Measurements from ENCODE around the gene CHM. TPM values are rescaled to one million over a fixed set of nuclear protein-coding genes. Genes with fewer than 3 reads are reported as not detected.
A peak's percentile ranks its signal among the peaks of the same experiment; 100 is the strongest.

CHM gene
- total and polyA plus RNA-seq, 7 experiments from 2014 or later, result 5.3 to 22.6 (median 13.6) TPM

GRCh38 chrX:85859426-85859825 lies 187.9 kb downstream of the CHM start:
- peaks cover 0 to 10% (median 6%) of the 10 kb centered on the region in 5 donors for H3K36me3 Mint-ChIP-seq
- no peak overlapping the region for H3K4me3 Mint-ChIP-seq
- no peaks in the 10 kb centered on the region for H3K36me3 ChIP-seq (ENCODE audit: control insufficient read depth in 2 of 3, insufficient read depth in 3 of 3, low read length in 3 of 3)
- no peaks in the 10 kb centered on the region for H3K4me1 ChIP-seq (ENCODE audit: control insufficient read depth in 2 of 2, insufficient read depth in 2 of 2, low read length in 2 of 2)
- no peaks in the 10 kb centered on the region for H3K27me3 Mint-ChIP-seq
- DNase-seq (no peak), ATAC-seq (no peak)
- H3K4me3 ChIP-seq (ENCODE audit: low read length), result no peak overlapping the region
- no peaks in the 10 kb centered on the region for H3K4me1 Mint-ChIP-seq
- H3K9me3 Mint-ChIP-seq, result no peaks in the 10 kb centered on the region
- no peaks in the 10 kb centered on the region for H3K27me3 ChIP-seq (ENCODE audit: control insufficient read depth in 2 of 2, insufficient read depth in 2 of 2, low read length in 2 of 2)
- no peak overlapping the region for H3K27ac Mint-ChIP-seq
- ChIA-PET POLR2A (no interaction called here), CTCF (no interaction called here)
- no peak overlapping the region for H3K27ac ChIP-seq (ENCODE audit: low read depth, low read length)
- intact Hi-C loops (cut with micrococcal nuclease), result no loop called here
- no peaks in the 10 kb centered on the region for H3K9me3 ChIP-seq (ENCODE audit: control insufficient read depth in 2 of 3, low read length in 3 of 3)

- H3K4me1 ChIP-seq (ENCODE audit: control insufficient read depth in 2 of 2, insufficient read depth in 2 of 2, low read length in 2 of 2), result no peaks in the 10 kb centered on the region
- DNase-seq (peak in 1 of 9 donors; percentile 1), ATAC-seq (no peak)
- H3K27me3 Mint-ChIP-seq, result no peaks in the 10 kb centered on the region
- intact Hi-C loops (cut with micrococcal nuclease), result no loop called here
- ChIA-PET POLR2A (no interaction called here), CTCF (no interaction called here)
- H3K9me3 Mint-ChIP-seq, result peaks cover 0 to 5% (median 0%) of the 10 kb centered on the region in 11 donors
- H3K4me1 Mint-ChIP-seq, result no peaks in the 10 kb centered on the region
- H3K27me3 ChIP-seq (ENCODE audit: control insufficient read depth in 2 of 2, insufficient read depth in 2 of 2, low read length in 2 of 2), result no peaks in the 10 kb centered on the region
- H3K27ac Mint-ChIP-seq, result no peak overlapping the region
- H3K36me3 ChIP-seq (ENCODE audit: control insufficient read depth in 2 of 3, insufficient read depth in 3 of 3, low read length in 3 of 3), result no peaks in the 10 kb centered on the region
- no peak overlapping the region for H3K27ac ChIP-seq (ENCODE audit: low read depth, low read length)
- no peaks in the 10 kb centered on the region for H3K9me3 ChIP-seq (ENCODE audit: control insufficient read depth in 2 of 3, low read length in 3 of 3)
- no peak overlapping the region for H3K4me3 ChIP-seq (ENCODE audit: low read length)
- H3K4me3 Mint-ChIP-seq, result no peak overlapping the region
- no peaks in the 10 kb centered on the region for H3K36me3 Mint-ChIP-seq
Observed at GRCh38 chrX:85851418-85851817, 195.9 kb downstream of the CHM start.

- POLR2A ChIA-PET, result no interaction called here
- no peaks in the 10 kb centered on the region for H3K36me3 ChIP-seq (ENCODE audit: control insufficient read depth in 2 of 3, insufficient read depth in 3 of 3, low read length in 3 of 3)
- Mint-ChIP-seq H3K27me3 (peaks cover 0 to 8% (median 0%) of the 10 kb centered on the region in 5 donors), H3K36me3 (peaks cover 0 to 4% (median 0%) of the 10 kb centered on the region in 5 donors), H3K27ac (no peak overlapping the region), H3K9me3 (peaks cover 0 to 6% (median 0%) of the 10 kb centered on the region in 11 donors), H3K4me1 (no peaks in the 10 kb centered on the region), H3K4me3 (no peak overlapping the region)
- CTCF ChIA-PET, result no interaction called here
- H3K9me3 ChIP-seq (ENCODE audit: control insufficient read depth in 2 of 3, low read length in 3 of 3), result no peaks in the 10 kb centered on the region
- intact Hi-C loops (cut with micrococcal nuclease), result no loop called here
- no peak overlapping the region for H3K4me3 ChIP-seq (ENCODE audit: low read length)
- no peaks in the 10 kb centered on the region for H3K4me1 ChIP-seq (ENCODE audit: control insufficient read depth in 2 of 2, insufficient read depth in 2 of 2, low read length in 2 of 2)
- H3K27ac ChIP-seq (ENCODE audit: low read depth, low read length), result no peak overlapping the region
- DNase-seq, result no peak
- ATAC-seq, result no peak
- H3K27me3 ChIP-seq (ENCODE audit: control insufficient read depth in 2 of 2, insufficient read depth in 2 of 2, low read length in 2 of 2), result no peaks in the 10 kb centered on the region
Observed at GRCh38 chrX:85836868-85837267, 210.5 kb downstream of the CHM start.

GRCh38 chrX:85828771-85829170 lies 218.6 kb downstream of the CHM start:
- ChIA-PET POLR2A (no interaction called here), CTCF (no interaction called here)
- no peaks in the 10 kb centered on the region for H3K36me3 ChIP-seq (ENCODE audit: control insufficient read depth in 2 of 3, insufficient read depth in 3 of 3, low read length in 3 of 3)
- Mint-ChIP-seq H3K36me3 (no peaks in the 10 kb centered on the region), H3K9me3 (peaks cover 0 to 8% (median 0%) of the 10 kb centered on the region in 11 donors), H3K27me3 (no peaks in the 10 kb centered on the region), H3K4me1 (peaks cover 0 to 4% (median 0%) of the 10 kb centered on the region in 7 donors), H3K4me3 (no peak overlapping the region), H3K27ac (no peak overlapping the region)
- H3K9me3 ChIP-seq (ENCODE audit: control insufficient read depth in 2 of 3, low read length in 3 of 3), result no peaks in the 10 kb centered on the region
- no peak overlapping the region for H3K4me3 ChIP-seq (ENCODE audit: low read length)
- H3K4me1 ChIP-seq (ENCODE audit: control insufficient read depth in 2 of 2, insufficient read depth in 2 of 2, low read length in 2 of 2), result no peaks in the 10 kb centered on the region
- no peak for ATAC-seq
- no peak for DNase-seq
- no peak overlapping the region for H3K27ac ChIP-seq (ENCODE audit: low read depth, low read length)
- intact Hi-C loops (cut with micrococcal nuclease), result no loop called here
- H3K27me3 ChIP-seq (ENCODE audit: control insufficient read depth in 2 of 2, insufficient read depth in 2 of 2, low read length in 2 of 2), result no peaks in the 10 kb centered on the region

GRCh38 chrX:85815203-85815751 lies 232.1 kb downstream of the CHM start:
- H3K27ac ChIP-seq (ENCODE audit: low read depth, low read length), result no peak overlapping the region
- CTCF ChIA-PET, result no interaction called here
- no peak overlapping the region for H3K27ac Mint-ChIP-seq
- peaks cover 4 to 51% (median 18%) of the 10 kb centered on the region in 11 donors for H3K9me3 Mint-ChIP-seq
- H3K4me3 Mint-ChIP-seq, result no peak overlapping the region
- intact Hi-C loops (cut with micrococcal nuclease), result no loop called here
- no peaks in the 10 kb centered on the region for H3K4me1 ChIP-seq (ENCODE audit: control insufficient read depth in 2 of 2, insufficient read depth in 2 of 2, low read length in 2 of 2)
- ATAC-seq, result no peak
- POLR2A ChIA-PET, result no interaction called here
- H3K27me3 ChIP-seq (ENCODE audit: control insufficient read depth in 2 of 2, insufficient read depth in 2 of 2, low read length in 2 of 2), result no peaks in the 10 kb centered on the region
- no peaks in the 10 kb centered on the region for H3K4me1 Mint-ChIP-seq
- no peak overlapping the region for H3K4me3 ChIP-seq (ENCODE audit: low read length)
- peaks cover 0 to 19% (median 0%) of the 10 kb centered on the region in 3 experiments for H3K9me3 ChIP-seq (ENCODE audit: control insufficient read depth in 2 of 3, low read length in 3 of 3)
- DNase-seq, result no peak
- no peaks in the 10 kb centered on the region for H3K36me3 ChIP-seq (ENCODE audit: control insufficient read depth in 2 of 3, insufficient read depth in 3 of 3, low read length in 3 of 3)
- H3K27me3 Mint-ChIP-seq, result no peaks in the 10 kb centered on the region
- H3K36me3 Mint-ChIP-seq, result peaks cover 0 to 17% (median 4%) of the 10 kb centered on the region in 5 donors

Small RNAs within 50 kb of the gene (microRNA-seq; reads per million reads assigned to microRNA genes)
- gene MIR1321 (ENCODE audit: borderline microRNAs expressed), result not detected
- gene MIR361 (ENCODE audit: borderline microRNAs expressed), result 4,358 reads per million, percentile 92 among the genes with 10 or more reads in this experiment

Other genes starting within 250 kb of the CHM start
- gene DACH2, start 100.9 kb upstream of the CHM start, total RNA-seq, result not detected
- gene DACH2, start 100.9 kb upstream of the CHM start, polyA plus RNA-seq, result not detected